Panc1 (cell line): ENCODE data around the gene CNOT11. TPM values are rescaled to one million over a fixed set of nuclear protein-coding genes. Genes with fewer than 3 reads are reported as not detected.

Experiments
- ATAC-seq: fragments of 200-7000 bp; cut with Tn5 transposase; 2 replicates; pipeline ENCODE4 v1.9.1; 2020; ENCODE audit warnings: mild to moderate bottlenecking, moderate library complexity
- BruUV-seq: library from RNA; stranded (reverse); fragments of 400-500 nt; replicated peaks from 2 replicates; lab custom pipeline; 2021; lab: Mats Ljungman, UMichigan
- CTCF ChIA-PET: fragments of 300-600 bp; sonication (Branson Sonifier 250); formaldehyde crosslinking; loops from one replicate; lab custom pipeline; 2022; ENCODE audit warnings: antibody characterized with exemption; lab: Charles Lee
- POLR2A ChIA-PET: fragments of 300-600 bp; sonication (Branson Sonifier 250); formaldehyde crosslinking; loops from one replicate; lab custom pipeline; 2022; ENCODE audit warnings: antibody characterized with exemption; lab: Charles Lee
- DNase-seq: peaks from one replicate; pipeline ENCODE4 v3.0.0-alpha.2; 2010; ENCODE audit warnings: low read depth, low spot score
- H3K27ac ChIP-seq: 2 replicates; pipeline ENCODE4 v1.5.1; 2011; ENCODE audit warnings: mild to moderate bottlenecking, low read length, inconsistent platforms
- H3K27me3 ChIP-seq: fragments of 200-500 bp; sonication (Bioruptor generic); 2 replicates; pipeline ENCODE4 v1.6.0; 2014; ENCODE audit warnings: low read length, inconsistent platforms; ENCODE audit not compliant: control insufficient read depth, insufficient read depth
- H3K36me3 ChIP-seq: fragments of 200-500 bp; sonication (Bioruptor generic); 2 replicates; pipeline ENCODE4 v1.5.1; 2014; ENCODE audit warnings: inconsistent platforms, mild to moderate bottlenecking, low read length, moderate library complexity; ENCODE audit not compliant: control insufficient read depth, insufficient read depth
- H3K4me1 ChIP-seq: 2 replicates; pipeline ENCODE4 v1.5.1; 2011; ENCODE audit warnings: inconsistent platforms, mild to moderate bottlenecking, low read length, moderate library complexity; ENCODE audit not compliant: control insufficient read depth, insufficient read depth
- H3K4me3 ChIP-seq, 2 experiments: 2 replicates each; pipeline ENCODE4 v1.5.1; 2011 to 2012; ENCODE audit warnings: low read depth in 2 of 2, low read length in 2 of 2, mild to moderate bottlenecking in 2 of 2, inconsistent platforms in 1 of 2, moderate library complexity in 1 of 2
- H3K9me3 ChIP-seq: fragments of 200-500 bp; sonication (Bioruptor generic); 2 replicates; pipeline ENCODE4 v1.5.1; 2014; ENCODE audit warnings: low read depth, mild to moderate bottlenecking, inconsistent platforms, low read length, moderate library complexity; ENCODE audit not compliant: control insufficient read depth, insufficient read depth
- CTCF ChIP-seq: fragments of 450-650 bp; IDR thresholded peaks from 2 replicates; pipeline ENCODE4 v1.5.1; 2017; ENCODE audit warnings: mild to moderate bottlenecking
- POLR2AphosphoS5 ChIP-seq: IDR thresholded peaks from 2 replicates; pipeline ENCODE4 v1.6.1; 2012; ENCODE audit warnings: mild to moderate bottlenecking, low read depth, low read length, moderate library complexity
- REST ChIP-seq, 2 experiments: IDR thresholded peaks; 2 replicates each; pipeline ENCODE4 v1.6.1; 2011 to 2012; ENCODE audit warnings: low read depth in 2 of 2, control low read depth in 1 of 2, low read length in 1 of 2, mild to moderate bottlenecking in 1 of 2, moderate library complexity in 1 of 2; ENCODE audit not compliant: insufficient read depth in 1 of 2
- SIN3A ChIP-seq: IDR thresholded peaks from 2 replicates; pipeline ENCODE4 v1.6.1; 2012; ENCODE audit warnings: low read depth, mild to moderate bottlenecking, low read length, moderate library complexity, borderline replicate concordance; ENCODE audit not compliant: insufficient read depth
- TCF7L2 ChIP-seq: IDR thresholded peaks from 2 replicates; pipeline ENCODE4 v1.6.1; 2011; ENCODE audit warnings: mild to moderate bottlenecking, low read depth, low read length, inconsistent platforms
- in situ Hi-C: cut with HindIII; loops from 2 replicates; pipeline ENCODE4 v1.10.0; 2016; ENCODE audit warnings: low sequenced_read_pairs, low pct_unique_long_range_greater_than_20kb
- intact Hi-C: fragments of 100-400 bp; cut with micrococcal nuclease; formaldehyde crosslinking; loops from one replicate; pipeline ENCODE4 v1.10.0; 2022; ENCODE audit not compliant: unreplicated experiment
- total RNA-seq: library from RNA; stranded (reverse); gene quantifications from one replicate; pipeline ENCODE4 v1.2.1, GENCODE V29; 2021; ENCODE audit not compliant: unreplicated experiment

Gene CNOT11
- total RNA-seq, 1 experiment from 2014 or later: 58.3 TPM

GRCh38 chr2:101307503-101307902 is 54.8 kb downstream of the CNOT11 start:
- ChIA-PET POLR2A (no interaction called here), CTCF (no interaction called here)
- no peaks in the 10 kb centered on the region; the same call in 1 of the 2 replicates for H3K36me3 ChIP-seq
- in situ Hi-C loops: no loop called here
- H3K27ac ChIP-seq: peak overlapping the region; percentile 95
- no peaks in the 10 kb centered on the region for H3K27me3 ChIP-seq
- peaks cover 17% of the 10 kb centered on the region for H3K4me1 ChIP-seq
- intact Hi-C loops: no loop called here
- ATAC-seq: no peak
- H3K9me3 ChIP-seq: no peaks in the 10 kb centered on the region
- TF ChIP-seq SIN3A (no peak), REST (IDR thresholded peaks at IDR 0.05; ENCODE audit: insufficient read depth in 1 of 2, low read depth in 2 of 2, low read length in 1 of 2) (no peak), CTCF (no peak), POLR2AphosphoS5 (no peak), TCF7L2 (no peak)
- BruUV-seq: no TSS peak
- no peak for DNase-seq
- peak overlapping the region; percentile 86 to 88 for H3K4me3 ChIP-seq

- ChIA-PET POLR2A (interaction anchor here (0.6 kb wide), 1 partner anchor 17 kb away, joined by 4 read pairs; no protein-coding TSS in a partner anchor), CTCF (no interaction called here)
- BruUV-seq: no TSS peak
- TF ChIP-seq SIN3A (0 out of 2 replicates have a peak, but pooled peaks have one; percentile 6), POLR2AphosphoS5 (no peak), REST (IDR thresholded peaks at IDR 0.05; ENCODE audit: insufficient read depth in 1 of 2, low read depth in 2 of 2, low read length in 1 of 2) (no peak), TCF7L2 (no peak), CTCF (no peak)
- Histone ChIP-seq H3K4me1 (peaks cover 17% of the 10 kb centered on the region), H3K27me3 (no peaks in the 10 kb centered on the region), H3K4me3 (peak overlapping the region; percentile 86 to 88), H3K27ac (peak overlapping the region; percentile 95), H3K36me3 (no peaks in the 10 kb centered on the region; the same call in 1 of the 2 replicates), H3K9me3 (no peaks in the 10 kb centered on the region)
- peak; percentile 43 for ATAC-seq
- intact Hi-C loops (no loop called here), in situ Hi-C loops (no loop called here)
- no peak for DNase-seq
These were observed 55.3 kb downstream of the CNOT11 start for GRCh38 chr2:101307950-101308431.
